Upper lobe of left lung (tissue), 4 donors: Measurements from ENCODE around the gene IGSF9B.

Experiments used
- EP300 ChIP-seq, 4 donors: sonication (generic); formaldehyde crosslinking; IDR thresholded peaks; one replicate each; pipeline ENCODE4 v1.5.1; 2017; ENCODE audit warnings: antibody characterized with exemption in 4 of 4, control low read depth in 2 of 4
- POLR2A ChIP-seq, 4 donors: fragments of 450-650 bp; IDR thresholded peaks; one replicate each; pipeline ENCODE4 v1.5.1; 2016 to 2017; ENCODE audit warnings: antibody characterized with exemption in 4 of 4, mild to moderate bottlenecking in 2 of 4
- TF ChIP-seq, protein P1 (sequence below), 6 experiments: fragments of 450-650 bp in 4 of 6; fragments of 200-600 bp in 2 of 6; sonication (generic) in 2 of 6; IDR thresholded peaks; one replicate each; pipeline ENCODE4 v1.5.1; 2016 to 2019; ENCODE audit warnings: antibody characterized with exemption in 6 of 6

GRCh38 chr11:133898770-133899115, 58.0 kb downstream of the IGSF9B start:
- TF ChIP-seq, protein P1, sequence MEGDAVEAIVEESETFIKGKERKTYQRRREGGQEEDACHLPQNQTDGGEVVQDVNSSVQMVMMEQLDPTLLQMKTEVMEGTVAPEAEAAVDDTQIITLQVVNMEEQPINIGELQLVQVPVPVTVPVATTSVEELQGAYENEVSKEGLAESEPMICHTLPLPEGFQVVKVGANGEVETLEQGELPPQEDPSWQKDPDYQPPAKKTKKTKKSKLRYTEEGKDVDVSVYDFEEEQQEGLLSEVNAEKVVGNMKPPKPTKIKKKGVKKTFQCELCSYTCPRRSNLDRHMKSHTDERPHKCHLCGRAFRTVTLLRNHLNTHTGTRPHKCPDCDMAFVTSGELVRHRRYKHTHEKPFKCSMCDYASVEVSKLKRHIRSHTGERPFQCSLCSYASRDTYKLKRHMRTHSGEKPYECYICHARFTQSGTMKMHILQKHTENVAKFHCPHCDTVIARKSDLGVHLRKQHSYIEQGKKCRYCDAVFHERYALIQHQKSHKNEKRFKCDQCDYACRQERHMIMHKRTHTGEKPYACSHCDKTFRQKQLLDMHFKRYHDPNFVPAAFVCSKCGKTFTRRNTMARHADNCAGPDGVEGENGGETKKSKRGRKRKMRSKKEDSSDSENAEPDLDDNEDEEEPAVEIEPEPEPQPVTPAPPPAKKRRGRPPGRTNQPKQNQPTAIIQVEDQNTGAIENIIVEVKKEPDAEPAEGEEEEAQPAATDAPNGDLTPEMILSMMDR (IDR thresholded peaks at IDR 0.05): no peak
- TF ChIP-seq EP300 (IDR thresholded peaks at IDR 0.05) (no peak), POLR2A (IDR thresholded peaks at IDR 0.05) (no peak)
